Measurements from ENCODE around the gene AFAP1L1.

AFAP1L1 gene

DNA sequence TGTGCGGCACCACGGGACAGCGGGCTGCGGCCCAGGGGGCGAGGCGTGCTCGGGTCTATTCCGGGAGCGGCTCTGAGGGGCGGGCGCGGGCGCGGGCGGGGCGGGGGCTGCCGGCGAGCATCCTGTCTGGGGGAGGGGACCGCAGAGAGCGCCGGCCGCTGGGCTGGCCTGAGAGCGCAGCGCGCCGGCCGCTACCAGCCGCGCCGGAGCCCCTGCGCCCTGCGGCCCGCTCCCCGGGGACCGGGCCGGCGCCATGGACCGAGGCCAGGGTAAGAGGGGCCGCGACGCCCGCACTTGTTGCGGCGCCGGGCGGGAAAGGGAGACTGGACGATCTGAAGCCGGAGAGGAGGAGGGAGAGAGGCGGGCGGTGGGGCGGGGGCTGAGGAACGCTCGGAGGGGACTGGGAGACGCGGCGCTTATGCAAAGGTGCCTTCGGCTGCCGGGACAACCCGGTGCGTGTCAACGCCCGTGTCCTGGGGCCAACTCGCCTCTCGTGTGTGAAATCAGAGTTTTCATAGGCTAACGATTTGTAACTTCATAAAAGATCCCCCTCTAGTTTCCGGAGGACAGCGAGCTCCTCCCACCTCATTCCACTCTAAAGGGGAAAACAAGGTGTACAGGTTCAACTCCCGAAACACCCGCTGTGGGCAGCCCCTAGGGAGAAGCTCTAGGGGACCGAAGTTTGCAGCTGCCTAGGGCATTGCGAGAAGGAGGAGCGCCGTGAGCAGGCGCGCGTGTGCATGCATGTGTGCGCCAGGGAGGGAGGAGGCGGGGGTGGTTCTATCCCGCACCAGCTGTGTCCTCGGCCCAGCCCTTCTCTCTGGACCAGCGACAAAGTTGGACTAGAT lies at the start of gene AFAP1L1:
Gene AFAP1L1 (plus strand): TSS at position 144 of the 848 bp plus-strand sequence. CDS start 110 bp downstream, at position 254.
- FAIRE-seq, result no peak

DNA sequence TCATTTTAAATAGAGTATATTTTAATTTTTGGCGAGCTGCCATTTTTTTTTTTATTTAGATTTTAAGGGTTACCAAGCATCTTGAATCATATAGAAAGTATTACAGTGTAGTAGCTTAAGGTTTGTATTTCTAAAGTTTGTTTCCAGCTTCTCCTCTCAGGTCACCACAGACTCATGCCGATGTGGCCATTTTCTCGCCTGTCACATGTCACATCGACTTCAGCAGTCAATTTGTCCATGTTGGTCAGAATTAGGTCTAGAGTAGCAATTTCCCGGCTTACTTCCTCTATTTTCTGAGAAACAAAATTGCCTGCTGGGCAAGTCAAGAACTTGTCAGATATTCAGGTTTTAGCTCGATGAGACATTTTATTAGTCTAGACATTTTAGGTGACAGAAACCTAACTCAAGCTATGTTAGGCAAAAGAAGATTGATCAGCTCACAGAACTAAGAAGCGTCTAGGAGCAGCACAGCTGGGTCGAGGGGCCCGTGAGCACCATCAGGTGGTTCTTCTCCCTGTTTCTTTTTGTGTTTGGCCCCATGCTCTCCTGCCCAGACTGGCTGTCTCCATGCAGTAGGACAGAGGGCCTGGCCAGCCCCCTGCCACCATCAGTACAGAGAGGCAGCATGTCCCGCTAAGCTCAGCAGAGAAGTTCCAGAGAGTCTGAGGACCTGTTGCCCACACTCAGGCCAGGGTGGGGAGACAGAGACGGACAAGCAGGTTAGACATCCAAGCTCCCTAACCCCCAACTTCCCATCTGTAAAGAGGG lies 48.4 kb upstream of the AFAP1L1 start:
- no peak for FAIRE-seq

DNA sequence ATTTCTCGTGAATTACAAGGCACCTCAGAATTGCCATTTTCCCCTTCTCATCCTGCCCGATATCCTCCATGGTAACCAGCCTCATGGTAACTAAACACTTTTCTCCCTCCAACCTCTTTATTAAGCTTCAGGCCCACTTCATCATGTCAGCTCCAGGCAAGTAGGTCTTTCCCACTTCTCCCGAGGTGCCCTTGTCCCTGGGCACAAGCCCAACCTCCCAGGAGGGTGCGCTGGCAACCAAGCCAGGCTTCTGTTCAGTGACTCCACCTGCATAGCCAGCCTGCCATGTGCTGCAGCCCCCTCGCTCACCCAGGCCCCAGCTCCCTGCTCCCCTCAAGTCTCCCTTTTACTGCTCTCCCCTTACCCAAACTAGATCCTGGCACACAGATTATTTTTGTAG lies 47.4 kb upstream of the AFAP1L1 start:
- no peak for FAIRE-seq

DNA sequence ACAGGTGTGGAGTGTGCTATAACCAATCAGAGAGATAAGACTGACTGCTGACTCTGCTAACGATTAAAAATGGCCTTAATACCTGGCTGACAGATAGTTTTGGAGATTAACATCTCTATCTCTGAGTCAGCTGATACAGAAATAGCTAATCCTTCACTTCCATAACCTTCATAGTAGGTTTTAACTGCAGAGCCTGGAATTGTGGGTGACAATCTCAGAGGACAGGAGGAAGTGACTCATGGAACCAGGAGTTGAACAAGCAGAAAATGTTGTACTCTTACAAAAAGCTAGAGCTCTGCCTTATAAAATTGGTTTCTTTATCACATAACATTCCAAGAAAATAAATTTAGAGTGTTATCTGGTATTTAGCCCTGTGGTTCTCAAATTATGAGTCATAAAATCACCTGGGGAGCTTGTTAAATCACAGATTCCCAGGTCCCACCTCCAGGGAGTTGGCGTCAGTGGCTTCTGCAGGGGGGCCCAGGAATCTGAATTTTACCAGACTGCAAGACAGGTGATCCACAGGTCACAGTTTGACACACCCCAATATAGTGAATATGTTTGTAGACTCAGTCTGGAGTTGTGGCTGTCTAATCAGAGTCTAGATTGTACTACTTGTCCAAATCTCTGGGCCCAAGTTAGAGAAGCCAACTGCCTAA lies 44.4 kb upstream of the AFAP1L1 start:
- no peak for FAIRE-seq

DNA sequence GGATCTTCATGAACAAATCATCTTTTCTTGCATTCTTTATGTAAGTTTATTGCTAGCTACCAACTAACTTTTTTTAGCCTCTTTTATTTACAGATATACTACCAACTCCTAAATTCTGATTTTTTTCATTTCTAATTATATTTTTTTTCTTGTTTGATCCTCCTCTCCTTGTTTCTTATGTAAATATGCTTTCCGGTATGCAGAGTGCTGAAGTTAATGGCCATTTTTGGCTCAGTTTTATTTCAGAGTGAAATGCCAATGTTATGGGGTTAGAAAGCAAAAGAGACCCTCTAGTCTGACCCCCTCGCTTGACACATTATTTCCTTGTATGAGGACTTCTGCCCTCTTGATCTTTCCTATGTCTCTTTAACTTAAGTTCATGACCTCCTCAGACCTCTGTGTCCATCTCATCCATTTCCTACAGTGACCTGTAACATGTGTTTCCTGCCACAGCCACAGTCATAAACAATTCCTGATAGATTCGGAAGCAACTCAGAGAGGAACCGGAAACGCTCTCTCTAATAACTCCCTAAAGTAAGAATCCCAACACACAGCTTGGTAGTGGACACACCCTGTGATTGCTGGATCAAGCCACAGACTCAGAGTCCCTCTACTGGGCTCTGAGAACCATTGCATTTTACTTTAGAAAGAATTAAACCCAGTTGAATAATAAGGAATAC lies 42.9 kb upstream of the AFAP1L1 start:
- FAIRE-seq, result no peak

DNA sequence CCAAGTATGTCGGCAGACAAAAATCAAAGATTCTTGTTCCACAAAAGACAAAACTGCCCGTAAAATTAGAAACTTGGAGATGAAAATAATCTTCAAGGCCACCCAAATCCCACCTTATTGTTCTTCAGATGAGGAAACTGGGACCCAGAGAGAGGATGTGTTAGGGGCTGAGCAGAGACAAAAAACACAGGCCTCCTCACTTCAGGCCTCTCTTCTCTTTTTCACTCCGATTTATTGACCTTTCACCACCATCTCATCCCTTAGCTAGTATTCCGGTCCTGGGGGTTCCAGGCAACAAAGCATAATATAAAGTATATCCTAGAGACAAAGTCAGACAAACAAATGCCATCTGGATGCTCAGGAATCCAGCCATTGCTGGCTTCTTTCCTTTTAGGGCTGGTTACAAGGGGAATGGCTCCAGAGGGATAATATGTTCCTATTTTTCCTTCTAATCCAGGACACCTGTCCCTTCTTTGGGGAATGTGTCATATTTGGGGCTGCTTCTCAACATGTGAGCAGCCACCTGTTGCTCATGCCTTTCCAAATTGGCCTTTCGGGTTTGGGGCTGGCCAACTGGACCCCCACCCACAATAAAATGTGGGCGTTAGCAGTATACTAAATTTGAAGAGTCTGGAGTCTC lies 42.2 kb upstream of the AFAP1L1 start:
- no peak for FAIRE-seq

DNA sequence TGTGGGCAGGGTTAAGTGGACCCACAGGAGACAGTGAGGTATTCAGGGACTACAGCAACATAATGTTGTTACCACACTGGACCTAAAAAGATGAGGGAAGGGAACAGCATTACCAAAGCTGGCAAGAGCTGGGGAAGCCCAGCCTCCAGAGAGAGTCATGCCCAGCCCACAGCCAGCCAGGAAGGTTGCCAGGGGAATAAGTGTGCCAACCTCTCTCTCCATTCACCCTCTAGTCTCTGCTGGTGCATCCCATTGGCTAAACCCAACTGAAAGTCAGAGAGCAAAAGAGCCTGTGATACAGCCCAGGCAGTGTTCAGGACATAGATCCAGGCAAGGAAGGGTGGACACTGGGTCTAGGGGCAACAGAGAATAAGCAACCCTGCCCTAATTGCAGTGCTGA lies 35.8 kb upstream of the AFAP1L1 start:
- no peak for FAIRE-seq

DNA sequence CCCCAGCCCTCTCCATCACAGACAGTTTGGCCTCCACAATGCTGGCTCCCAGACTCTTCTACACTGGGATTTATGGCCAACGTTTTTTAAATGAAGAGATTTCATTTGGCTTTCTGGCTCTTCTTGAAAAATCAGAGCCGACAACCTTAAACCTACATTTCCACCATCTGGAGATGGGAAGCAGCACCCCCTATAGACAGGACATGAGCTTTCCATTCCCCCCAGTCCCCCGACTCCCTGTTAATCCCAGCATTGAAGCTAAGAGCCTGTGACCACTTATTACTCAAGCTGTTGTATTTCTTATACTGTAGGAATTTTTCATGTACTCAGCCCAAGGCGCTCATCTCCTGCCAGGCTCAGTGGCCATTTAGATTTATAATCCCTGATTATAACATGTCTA lies 34.0 kb upstream of the AFAP1L1 start:
- FAIRE-seq, result no peak

DNA sequence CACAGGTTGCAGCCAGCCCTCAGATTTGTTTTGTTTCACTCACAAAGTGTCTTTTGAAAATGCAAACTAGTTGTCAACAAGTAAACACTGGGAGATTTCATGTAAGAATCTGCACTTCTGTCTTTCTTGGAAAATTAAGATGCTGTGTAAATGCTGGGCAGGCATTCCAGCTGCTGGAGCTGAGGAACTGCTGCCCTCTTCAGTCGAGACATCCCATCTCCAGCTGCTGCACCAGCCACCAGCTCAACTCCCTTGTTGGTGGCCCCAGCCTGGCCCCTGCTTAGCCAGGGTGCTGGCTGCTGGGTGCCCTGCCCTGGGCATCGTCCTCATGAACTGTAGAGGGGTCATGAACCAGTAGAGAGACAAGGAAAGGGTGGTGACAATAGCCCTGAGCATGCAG lies 33.1 kb upstream of the AFAP1L1 start:
- FAIRE-seq, result no peak

DNA sequence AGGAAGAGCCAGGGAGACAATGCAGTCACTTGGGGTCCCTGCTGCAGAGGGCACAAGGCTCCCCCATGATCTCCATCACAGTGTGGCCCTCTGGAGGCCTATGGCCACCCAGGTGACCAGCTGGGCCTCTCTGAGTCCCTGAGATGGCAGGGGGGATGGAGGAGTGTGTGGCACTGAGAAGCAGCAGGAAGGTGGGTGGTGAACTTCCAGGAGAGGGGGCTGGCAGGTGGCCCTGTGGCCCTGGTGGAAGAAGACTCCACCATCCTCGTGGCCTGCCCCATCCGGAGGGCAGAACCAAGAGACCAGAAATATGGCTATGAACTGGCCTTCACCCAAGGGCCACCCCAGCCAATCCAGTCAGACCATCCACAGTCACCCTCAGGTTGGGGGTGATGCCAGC lies 31.7 kb upstream of the AFAP1L1 start:
- FAIRE-seq, result no peak

DNA sequence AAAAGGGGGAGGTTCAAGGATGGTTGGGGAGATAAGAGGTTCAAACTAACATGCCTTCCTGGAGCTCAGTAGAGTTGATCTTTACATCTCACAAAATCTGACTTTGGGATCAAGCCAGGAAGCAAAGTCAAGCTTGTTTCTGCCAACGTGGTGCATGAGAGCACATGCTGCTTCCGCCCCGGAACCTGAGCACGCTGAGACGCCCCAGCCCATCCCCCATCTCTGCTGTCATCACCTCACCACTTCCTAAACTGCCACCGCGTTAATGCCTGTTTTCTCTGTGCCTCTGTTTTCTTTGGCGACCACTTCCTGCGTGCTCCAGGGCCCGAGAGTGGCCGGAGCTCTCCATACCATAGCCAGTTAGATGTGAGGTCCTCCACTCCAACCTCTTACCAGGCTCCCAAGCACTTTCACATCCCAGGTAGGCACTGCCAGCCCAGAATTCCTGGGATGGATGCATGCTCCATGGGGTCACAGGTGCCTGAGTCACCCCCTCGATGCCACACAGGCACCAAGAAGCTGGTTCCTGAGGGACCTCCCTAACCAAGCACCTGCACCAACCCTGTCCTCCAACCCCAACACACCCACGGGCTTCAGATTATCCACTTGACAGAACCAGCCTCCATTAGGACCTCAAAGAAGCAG lies 31.2 kb upstream of the AFAP1L1 start:
- FAIRE-seq, result no peak

DNA sequence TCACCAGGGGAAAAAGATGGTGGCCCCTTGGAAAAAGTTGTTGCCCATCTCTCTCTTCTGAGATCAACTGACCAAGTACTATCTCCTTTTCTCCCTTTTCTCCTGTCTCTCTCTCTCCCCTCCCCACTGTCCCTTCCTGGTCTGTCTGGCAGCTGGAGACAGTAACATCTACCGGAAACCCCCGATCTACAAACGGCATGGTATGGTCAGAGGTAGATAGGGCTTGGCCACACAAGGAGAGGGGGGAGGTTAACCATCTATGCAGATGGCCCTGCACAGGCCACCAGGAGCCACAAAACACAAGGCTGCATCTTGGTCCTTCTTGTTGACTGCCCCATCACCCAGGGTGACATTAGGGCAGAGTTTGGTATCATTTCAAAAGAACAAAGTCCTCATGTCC lies 29.3 kb upstream of the AFAP1L1 start:
- no peak for FAIRE-seq

DNA sequence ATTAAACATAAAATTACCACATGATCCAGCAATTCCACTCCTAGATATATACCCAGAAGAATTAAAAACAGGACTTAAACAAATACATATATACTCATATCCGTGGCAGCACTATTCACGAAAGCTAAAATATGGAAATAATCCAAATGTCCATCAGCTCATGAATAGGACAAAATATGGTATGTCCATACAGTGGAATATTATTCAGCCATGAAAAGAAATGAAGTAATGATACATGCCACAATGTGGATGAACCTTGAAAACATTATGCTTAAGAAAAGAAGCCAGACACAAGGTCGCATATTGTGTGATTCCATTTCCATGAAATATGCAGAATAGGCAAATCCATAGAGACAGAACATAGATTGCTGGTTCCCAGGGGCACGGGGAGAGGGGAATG lies 24.8 kb upstream of the AFAP1L1 start:
- no peak for FAIRE-seq

DNA sequence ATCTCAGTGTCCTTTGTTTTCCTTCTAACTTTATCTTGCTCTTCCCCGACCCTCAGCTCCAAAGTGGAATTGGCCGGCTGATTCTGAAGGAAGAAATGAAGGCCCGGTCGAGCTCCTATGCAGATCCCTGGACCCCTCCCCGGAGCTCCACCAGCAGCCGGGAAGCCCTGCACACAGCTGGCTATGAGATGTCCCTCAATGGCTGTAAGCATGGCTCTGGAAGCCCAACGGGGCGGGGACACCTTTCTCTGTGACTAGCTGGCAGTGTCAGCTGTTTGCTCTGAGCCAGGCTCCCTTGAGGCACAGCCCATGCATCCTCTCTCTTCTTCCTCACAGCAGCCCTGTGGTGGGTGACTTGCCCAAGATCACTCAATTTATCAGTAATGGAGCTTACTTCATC lies 23.9 kb upstream of the AFAP1L1 start:
- no peak for FAIRE-seq

DNA sequence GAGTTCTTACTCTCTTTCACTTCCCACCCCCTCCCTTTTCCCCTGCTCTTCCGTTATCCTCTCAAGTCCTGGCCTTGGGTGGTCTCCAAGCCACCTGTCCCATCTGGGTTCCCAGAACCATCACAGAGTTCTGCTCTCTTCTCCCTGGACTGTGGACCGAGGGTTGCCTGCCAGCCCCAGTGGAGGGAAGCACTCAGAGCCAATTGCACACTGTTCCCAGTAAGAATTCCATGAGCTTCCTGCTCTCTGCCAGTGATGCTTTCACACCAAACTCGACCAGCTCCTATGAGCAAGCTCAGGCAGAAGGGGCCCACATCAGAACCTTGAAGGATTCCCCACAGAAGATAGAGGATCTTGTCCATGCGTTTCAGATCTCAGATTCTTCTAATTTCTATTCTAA lies 20.1 kb upstream of the AFAP1L1 start:
- no peak for FAIRE-seq

DNA sequence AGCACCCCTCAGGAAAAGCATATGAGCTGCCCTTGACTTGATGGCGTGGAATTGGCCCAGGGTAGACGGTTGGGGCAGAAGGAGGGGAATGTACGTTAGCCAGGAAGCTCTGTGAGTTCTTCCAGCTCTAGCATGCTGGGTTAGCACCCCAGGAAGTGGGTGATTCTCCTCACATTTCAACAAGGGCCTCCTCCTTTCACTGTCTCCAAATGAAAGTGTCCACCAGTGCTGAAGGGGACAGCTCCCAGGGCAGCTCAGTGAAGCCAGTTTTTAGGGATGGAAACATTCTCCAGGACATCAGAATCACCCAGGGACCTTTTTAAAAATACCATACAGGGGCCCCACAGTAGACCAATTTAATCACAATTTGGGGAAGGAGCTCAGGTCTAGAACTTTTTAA lies 17.2 kb upstream of the AFAP1L1 start:
- no peak for FAIRE-seq

DNA sequence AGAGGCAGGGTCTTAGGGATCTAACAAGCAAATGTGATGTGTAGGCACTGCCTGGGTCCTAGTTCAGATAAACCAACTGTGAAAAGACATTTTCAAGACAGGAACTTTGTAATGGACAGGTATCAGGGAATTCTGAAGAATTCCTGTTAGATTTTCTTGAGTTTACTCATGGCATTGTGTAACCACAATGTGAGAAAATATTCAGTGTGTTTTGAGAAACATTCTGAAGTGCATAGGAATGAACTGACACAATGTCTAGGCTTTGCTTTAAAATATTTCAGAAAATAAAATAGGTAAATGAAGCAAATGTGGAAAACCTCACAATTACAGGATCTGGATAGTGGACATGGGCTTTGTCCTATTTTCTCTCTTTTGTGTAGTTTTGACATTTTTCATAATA lies 15.2 kb upstream of the AFAP1L1 start:
- FAIRE-seq, result no peak

DNA sequence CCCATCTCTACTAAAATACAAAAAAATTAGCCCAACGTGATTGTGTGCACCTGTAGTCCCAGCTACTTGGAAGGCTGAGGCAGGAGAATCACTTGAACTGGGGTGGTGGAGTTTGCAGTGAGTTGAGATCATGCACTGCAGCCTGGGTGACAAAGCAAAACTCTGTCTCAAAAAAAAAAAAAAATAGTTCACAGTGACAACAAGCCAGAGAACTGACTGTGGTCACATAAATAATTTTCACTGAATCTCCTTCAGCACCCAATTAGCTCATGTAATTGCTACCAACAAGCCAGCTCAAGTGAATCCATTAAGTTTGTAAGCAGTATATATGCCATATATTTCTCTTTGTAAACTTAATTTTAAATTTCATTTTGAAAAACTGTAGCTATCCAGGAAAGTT lies 14.5 kb upstream of the AFAP1L1 start:
- FAIRE-seq, result no peak

DNA sequence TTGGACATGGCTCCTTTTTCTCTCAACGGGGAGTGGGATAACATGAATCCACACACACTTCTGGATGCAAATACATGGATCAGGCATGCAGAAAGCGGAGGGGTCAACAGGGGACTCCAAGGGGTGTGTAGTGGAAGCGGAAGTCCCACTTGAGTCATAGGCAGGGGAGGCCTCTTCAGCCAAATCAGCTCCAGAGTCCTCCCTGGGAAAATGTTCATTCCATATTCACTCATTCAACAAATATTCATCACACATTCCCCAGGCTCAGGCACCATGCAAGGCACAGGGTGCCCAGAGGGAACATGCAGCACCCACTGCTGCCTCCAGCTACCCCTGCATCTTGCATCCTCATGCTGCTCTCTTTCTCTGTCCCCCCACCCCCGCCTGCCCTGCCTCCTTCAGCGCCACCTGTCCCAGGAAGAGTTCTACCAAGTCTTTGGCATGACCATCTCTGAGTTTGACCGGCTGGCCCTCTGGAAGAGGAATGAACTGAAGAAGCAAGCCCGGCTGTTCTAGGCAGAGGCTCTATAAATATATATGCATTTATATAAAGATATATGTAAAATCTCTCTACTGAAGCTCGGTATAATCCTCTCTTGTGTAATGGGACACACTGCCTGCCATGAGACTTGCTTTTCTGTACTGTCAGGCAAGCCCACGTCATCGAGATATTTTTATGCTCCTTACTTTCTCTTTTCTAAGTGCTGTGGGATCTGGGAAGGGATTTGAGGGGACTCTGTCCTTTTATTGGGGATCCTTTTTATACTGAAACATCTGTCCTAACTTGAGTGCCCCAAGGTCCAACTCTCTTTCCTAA lies 13.6 kb upstream of the AFAP1L1 start:
- FAIRE-seq, result no peak

DNA sequence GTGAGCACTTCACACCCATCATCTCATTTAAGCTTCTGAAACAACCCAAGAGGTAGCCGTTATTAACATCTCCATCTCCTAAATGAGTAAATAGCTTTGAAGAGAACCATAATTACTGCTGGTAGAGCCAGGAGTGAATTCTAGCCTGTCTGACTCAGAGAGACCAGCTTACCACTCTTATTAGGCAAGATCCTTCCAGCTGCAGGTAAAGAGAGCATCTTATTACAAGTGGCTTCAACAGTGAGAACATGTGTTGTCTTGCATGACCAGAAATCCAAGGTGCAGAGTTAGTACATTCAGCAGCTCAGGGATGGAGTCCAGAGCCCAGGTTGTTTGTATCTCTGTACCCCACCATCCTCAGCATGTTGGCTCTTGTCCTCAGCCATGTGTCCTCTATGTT lies 10.9 kb upstream of the AFAP1L1 start:
- FAIRE-seq, result no peak

DNA sequence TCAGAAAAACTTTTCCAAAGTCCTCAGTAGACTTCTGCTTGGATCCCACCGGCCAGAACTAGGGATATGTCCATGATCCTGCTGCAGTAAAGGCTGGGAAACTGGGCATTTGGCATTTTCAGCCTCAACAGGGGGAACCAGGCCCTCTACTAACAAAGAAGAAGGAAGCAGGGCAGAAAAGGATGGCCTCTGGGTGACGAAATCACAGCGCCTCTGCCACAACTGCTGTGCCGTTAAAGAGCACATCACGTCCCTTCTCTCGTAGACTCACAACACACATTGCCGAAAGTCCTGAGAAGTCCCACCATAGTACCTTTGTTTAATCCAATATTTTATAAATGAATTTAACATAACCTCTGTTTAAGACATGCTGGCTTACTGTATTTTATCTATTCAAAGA lies 10.4 kb upstream of the AFAP1L1 start:
- no peak for FAIRE-seq
